Activated CD4-positive, alpha-beta T cell treated with anti-CD3 and anti-CD28 coated beads, Interleukin-2, amount 50 U/mL, for 24 hours (primary cell): Measurements from ENCODE around the gene TM9SF1.
"Not testable (repeated sequence)": the region's sequence is repeated elsewhere in the genome, so short reads cannot be mapped to it uniquely, and the experiment has no call there.

Source experiments
- DNase-seq, 2 donors: peaks; one replicate each; pipeline ENCODE4 v3.0.0-alpha.2; 2020; ENCODE audit warnings: low read depth in 1 of 2, low spot score in 1 of 2

TM9SF1 gene

GRCh38 chr14:24224618-24225071, 29.4 kb upstream of the TM9SF1 start:
- no peak for DNase-seq

GRCh38 chr14:24222987-24223386, 27.7 kb upstream of the TM9SF1 start:
- not testable (repeated sequence) for DNase-seq

- no peak for DNase-seq
Measured at GRCh38 chr14:24219521-24219920, 24.3 kb upstream of the TM9SF1 start.

GRCh38 chr14:24219080-24219479, 23.8 kb upstream of the TM9SF1 start:
- DNase-seq = no peak

- not testable (repeated sequence) for DNase-seq
Measured at GRCh38 chr14:24216876-24217275, 21.6 kb upstream of the TM9SF1 start.

GRCh38 chr14:24216345-24216699, 21.1 kb upstream of the TM9SF1 start:
- DNase-seq = no peak

GRCh38 chr14:24215495-24216344, 20.5 kb upstream of the TM9SF1 start, which contains the start of gene MDP1:
Gene MDP1, minus strand, starts transcription at chr14:24216066. Its CDS starts 111 bp downstream, at chr14:24215955.
- DNase-seq = peak; percentile 54 to 75

- DNase-seq = no peak
Measured at GRCh38 chr14:24213866-24214662, 18.8 kb upstream of the TM9SF1 start.

- peak; percentile 84 to 96 for DNase-seq
Measured at GRCh38 chr14:24212924-24213865, 18.0 kb upstream of the TM9SF1 start, which contains the start of gene CHMP4A. Gene CHMP4A, minus strand, starts transcription at chr14:24213488. Its CDS starts 49 bp downstream, at chr14:24213439.

GRCh38 chr14:24211311-24211710, 16.1 kb upstream of the TM9SF1 start:
- no peak for DNase-seq

- no peak for DNase-seq
Measured at GRCh38 chr14:24207625-24208024, 12.4 kb upstream of the TM9SF1 start.

GRCh38 chr14:24207104-24207551, 11.9 kb upstream of the TM9SF1 start:
- DNase-seq = no peak

GRCh38 chr14:24206260-24207103, 11.2 kb upstream of the TM9SF1 start:
- no peak for DNase-seq

- DNase-seq = no peak
Measured at GRCh38 chr14:24204163-24205146, 9.2 kb upstream of the TM9SF1 start.

- not testable (repeated sequence) for DNase-seq
Measured at GRCh38 chr14:24203249-24203886, 8.1 kb upstream of the TM9SF1 start.

GRCh38 chr14:24202538-24202937, 7.3 kb upstream of the TM9SF1 start:
- not testable (repeated sequence) for DNase-seq

GRCh38 chr14:24198814-24199524, 3.7 kb upstream of the TM9SF1 start:
- no peak for DNase-seq
